OCI-LY3 (cell line): Measurements from ENCODE around the gene BPTF.

Source experiments
- CTCF ChIP-seq: fragments of 200-600, 300-600 bp; sonication (generic); IDR thresholded peaks from 2 replicates; pipeline ENCODE4 v1.5.1; 2014; ENCODE audit warnings: antibody characterized with exemption, low read length, low read depth
- EZH2phosphoT487 ChIP-seq: fragments of 200-600 bp; shearing (Covaris generic); IDR thresholded peaks from 2 replicates; pipeline ENCODE4 v1.6.1; 2018; ENCODE audit warnings: antibody characterized with exemption, mixed run types, low read depth

- peak; percentile 12; the same call in 1 of the 2 replicates for TF ChIP-seq CTCF
- TF ChIP-seq EZH2phosphoT487, result no peak
Measured at GRCh38 chr17:68019675-68020408, 194.5 kb downstream of the BPTF start.
